B cell (primary cell): ENCODE data around the gene SARS2. TPM values are rescaled to one million over a fixed set of nuclear protein-coding genes. Genes with fewer than 3 reads are reported as not detected.
A peak's percentile ranks its signal among the peaks of the same experiment; 100 is the strongest.

Source experiments
- ATAC-seq: fragments of 200-7000 bp; cut with Tn5 transposase; one replicate; pipeline ENCODE4 v1.10.0; 2021; ENCODE audit warnings: low read depth, mild to moderate bottlenecking, moderate number of reproducible peaks, moderate library complexity
- CTCF ChIA-PET: fragments of 350-600 bp; sonication (Branson Sonifier 250); formaldehyde crosslinking; loops from one replicate; lab custom pipeline; 2021; ENCODE audit warnings: antibody characterized with exemption, inconsistent platforms; lab: Charles Lee
- POLR2A ChIA-PET: fragments of 350-600 bp; sonication (Branson Sonifier 250); formaldehyde crosslinking; loops from one replicate; lab custom pipeline; 2021; ENCODE audit warnings: antibody characterized with exemption; lab: Charles Lee
- DNase-seq: peaks from one replicate; pipeline ENCODE4 v3.0.0; 2013
- H2AFZ ChIP-seq: 2 replicates; pipeline ENCODE4 v1.6.1; 2012; ENCODE audit warnings: mild to moderate bottlenecking, low read depth, low read length; ENCODE audit not compliant: insufficient read depth, poor library complexity, severe bottlenecking
- H3K27ac ChIP-seq, 2 donors: 1 replicate in 1 of 2; 2 replicates in 1 of 2; pipeline ENCODE4 v1.5.1; 2012 to 2013; ENCODE audit warnings: low read length in 2 of 2, mild to moderate bottlenecking in 2 of 2, moderate library complexity in 1 of 2
- H3K27me3 ChIP-seq, 4 experiments: fragments of 200-600 bp in 1 of 4; sonication (generic) in 1 of 4; replicated peaks in 1 of 4; 1 replicate in 2 of 4; 2 replicates in 2 of 4; pipeline versions ENCODE4 v1.6.1 to v1.7.0; 2013 to 2016; ENCODE audit warnings: low read length in 3 of 4, mild to moderate bottlenecking in 2 of 4, mixed read lengths in 1 of 4, moderate library complexity in 1 of 4; ENCODE audit not compliant: insufficient read depth in 4 of 4, control insufficient read depth in 3 of 4; ENCODE audit errors: control extremely low read depth in 1 of 4
- H3K36me3 ChIP-seq, 2 experiments: replicated peaks in 1 of 2; 1 replicate in 1 of 2; 2 replicates in 1 of 2; pipeline versions ENCODE4 v1.6.1 to v1.7.1; 2013; ENCODE audit warnings: low read length in 1 of 2; ENCODE audit not compliant: insufficient read depth in 2 of 2, control insufficient read depth in 1 of 2; ENCODE audit errors: control extremely low read depth in 1 of 2, extremely low read depth in 1 of 2
- H3K4me1 ChIP-seq, 2 donors: fragments of 200-600 bp in 1 of 2; sonication (generic) in 1 of 2; 1 replicate in 1 of 2; 2 replicates in 1 of 2; pipeline versions ENCODE4 v1.5.1 to v1.6.1; 2013 to 2017; ENCODE audit warnings: low read length in 2 of 2; ENCODE audit not compliant: control insufficient read depth in 2 of 2, insufficient read depth in 2 of 2
- H3K4me2 ChIP-seq: replicated peaks from 2 replicates; pipeline ENCODE3; 2012; ENCODE audit warnings: mild to moderate bottlenecking, low read depth, low read length; ENCODE audit not compliant: poor library complexity, severe bottlenecking
- H3K4me3 ChIP-seq, 5 experiments: fragments of 200-600 bp in 1 of 5; sonication (generic) in 1 of 5; 1 replicate in 3 of 5; 2 replicates in 2 of 5; pipeline versions ENCODE4 v1.5.1 to v1.7.0; 2011 to 2016; ENCODE audit warnings: low read length in 4 of 5, mild to moderate bottlenecking in 4 of 5, low read depth in 2 of 5, control low read depth in 1 of 5, moderate library complexity in 1 of 5; ENCODE audit not compliant: insufficient read depth in 1 of 5; ENCODE audit errors: control extremely low read depth in 1 of 5, extremely low read depth in 1 of 5
- H3K79me2 ChIP-seq: fragments of 200-600 bp; sonication (generic); one replicate; pipeline ENCODE4 v1.6.0; 2016; ENCODE audit warnings: low read length; ENCODE audit not compliant: control insufficient read depth, insufficient read depth
- H3K9ac ChIP-seq: fragments of 200-600 bp; sonication (generic); 2 replicates; pipeline ENCODE4 v1.6.1; 2017; ENCODE audit warnings: mild to moderate bottlenecking, low read length, moderate library complexity
- H3K9me3 ChIP-seq, 3 donors: one replicate each; pipeline versions ENCODE4 v1.6.1 to v1.7.1; 2013; ENCODE audit warnings: low read length in 2 of 3; ENCODE audit not compliant: control insufficient read depth in 2 of 3, insufficient read depth in 1 of 3; ENCODE audit errors: control extremely low read depth in 1 of 3
- H4K20me1 ChIP-seq: 2 replicates; pipeline ENCODE4 v1.6.0; 2012; ENCODE audit warnings: mild to moderate bottlenecking, low read length; ENCODE audit not compliant: insufficient read depth, control insufficient read depth, poor library complexity, severe bottlenecking
- H3K27ac Mint-ChIP-seq: one replicate; pipeline ENCODE4 v1.8.0; 2021; ENCODE audit warnings: mixed read lengths
- H3K27me3 Mint-ChIP-seq: one replicate; pipeline ENCODE4 v1.8.0; 2021; ENCODE audit warnings: mixed read lengths
- H3K4me1 Mint-ChIP-seq: one replicate; pipeline ENCODE4 v1.8.0; 2021; ENCODE audit warnings: mixed read lengths
- H3K4me3 Mint-ChIP-seq: one replicate; pipeline ENCODE4 v1.8.0; 2021; ENCODE audit warnings: mixed read lengths
- H3K9me3 Mint-ChIP-seq: one replicate; pipeline ENCODE4 v1.8.0; 2022; ENCODE audit warnings: mixed read lengths; ENCODE audit not compliant: insufficient read depth
- EZH2 ChIP-seq: IDR thresholded peaks from 2 replicates; pipeline ENCODE4 v1.6.1; 2012; ENCODE audit warnings: borderline replicate concordance, low read depth, mild to moderate bottlenecking, moderate library complexity, low read length; ENCODE audit not compliant: insufficient read depth, poor library complexity, severe bottlenecking
- WGBS: methylation state at CpG from one replicate; pipeline ENCODE4 v1.1.5; 2013; ENCODE audit warnings: missing lambda C conversion rate; ENCODE audit not compliant: insufficient coverage; 5-methylcytosine and 5-hydroxymethylcytosine counted together
- intact Hi-C: fragments of 100-400 bp; cut with micrococcal nuclease; formaldehyde crosslinking; loops from one replicate; pipeline ENCODE4 v1.10.0; 2022
- polyA plus RNA-seq: library from polyadenylated mRNA; depleted of rRNA; stranded (reverse); fragments of >200 nt; gene quantifications from 2 replicates; pipeline ENCODE4 v1.2.3, GENCODE V29; 2012
- total RNA-seq, 2 donors: library from RNA; stranded (reverse); fragments of 120-200 nt in 1 of 2; gene quantifications; 1 replicate in 1 of 2; 2 replicates in 1 of 2; pipeline versions ENCODE4 v1.2.3 to v1.2.4, GENCODE V29; 2013 to 2022
- TF ChIP-seq, protein P1 (sequence below): fragments of 200-600 bp; IDR thresholded peaks from one replicate; pipeline ENCODE4 v1.8.0; 2022; ENCODE audit warnings: antibody characterized with exemption, mild to moderate bottlenecking

Gene SARS2
- total and polyA plus RNA-seq, 2 donors (not counting 1 experiment from before 2014, with no cell fraction given) = 38.1 to 65.9 TPM

DNA sequence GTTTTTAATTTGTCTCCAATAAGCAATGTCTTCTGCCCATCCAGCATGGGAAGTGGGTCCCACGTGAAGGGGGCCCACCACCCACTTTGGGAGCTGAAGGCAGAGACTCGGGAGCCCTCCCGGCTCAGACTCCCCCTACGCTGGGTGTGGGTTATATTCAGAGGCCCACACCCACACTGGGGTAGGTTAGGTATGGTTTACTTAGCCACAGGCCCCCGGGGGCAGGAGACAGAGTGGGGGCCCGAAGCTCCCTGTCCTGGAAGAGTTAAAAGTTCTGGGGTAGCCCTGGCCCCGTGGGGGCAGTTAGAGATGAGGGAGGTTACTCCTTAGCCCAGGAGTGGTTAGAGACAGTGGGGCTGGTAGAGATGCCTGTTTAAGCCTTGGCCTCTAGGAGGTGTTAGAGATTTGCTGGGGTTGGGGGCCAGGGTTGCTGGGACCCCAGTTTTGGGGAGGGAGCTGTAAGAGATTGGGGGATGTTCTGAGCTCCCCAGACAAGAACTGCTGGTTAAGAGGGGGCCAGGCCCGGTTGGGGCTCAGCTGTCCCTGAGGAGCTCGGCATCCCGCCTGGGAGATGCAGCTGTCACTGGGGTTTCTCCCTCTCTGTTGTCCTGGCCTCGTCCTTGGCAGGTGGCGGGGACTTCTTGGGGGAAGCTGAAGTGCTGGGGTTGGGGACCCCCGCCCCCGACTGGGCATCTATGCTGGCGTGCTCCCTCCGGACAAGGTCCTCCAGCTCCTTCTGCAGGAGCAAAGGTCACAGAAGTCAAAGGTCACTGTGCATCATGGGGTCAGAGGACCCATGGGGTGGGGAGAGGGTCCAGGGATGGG, 51.8 kb downstream of the SARS2 start:
- Histone ChIP-seq H3K9me3 (no peaks in the 10 kb centered on the region), H3K27ac (peak overlapping the region; percentile 94 to 98), H3K9ac (peak overlapping the region; percentile 70), H3K27me3 (no peaks in the 10 kb centered on the region), H2AFZ (peak overlapping the region; percentile 86), H3K36me3 (peaks cover 0 to 15% of the 10 kb centered on the region in 2 experiments), H3K79me2 (peaks cover 12% of the 10 kb centered on the region), H4K20me1 (no peaks in the 10 kb centered on the region), H3K4me2 (peak overlapping the region; percentile 92), H3K4me3 (peak overlapping the region; percentile 36 to 73 (median 46)), H3K4me1 (peaks cover 35 to 44% of the 10 kb centered on the region in 2 donors)
- no peaks in the 10 kb centered on the region for H3K27me3 Mint-ChIP-seq
- peaks cover 42% of the 10 kb centered on the region for H3K4me1 Mint-ChIP-seq
- no peak for TF ChIP-seq EZH2
- TF ChIP-seq, protein P1, sequence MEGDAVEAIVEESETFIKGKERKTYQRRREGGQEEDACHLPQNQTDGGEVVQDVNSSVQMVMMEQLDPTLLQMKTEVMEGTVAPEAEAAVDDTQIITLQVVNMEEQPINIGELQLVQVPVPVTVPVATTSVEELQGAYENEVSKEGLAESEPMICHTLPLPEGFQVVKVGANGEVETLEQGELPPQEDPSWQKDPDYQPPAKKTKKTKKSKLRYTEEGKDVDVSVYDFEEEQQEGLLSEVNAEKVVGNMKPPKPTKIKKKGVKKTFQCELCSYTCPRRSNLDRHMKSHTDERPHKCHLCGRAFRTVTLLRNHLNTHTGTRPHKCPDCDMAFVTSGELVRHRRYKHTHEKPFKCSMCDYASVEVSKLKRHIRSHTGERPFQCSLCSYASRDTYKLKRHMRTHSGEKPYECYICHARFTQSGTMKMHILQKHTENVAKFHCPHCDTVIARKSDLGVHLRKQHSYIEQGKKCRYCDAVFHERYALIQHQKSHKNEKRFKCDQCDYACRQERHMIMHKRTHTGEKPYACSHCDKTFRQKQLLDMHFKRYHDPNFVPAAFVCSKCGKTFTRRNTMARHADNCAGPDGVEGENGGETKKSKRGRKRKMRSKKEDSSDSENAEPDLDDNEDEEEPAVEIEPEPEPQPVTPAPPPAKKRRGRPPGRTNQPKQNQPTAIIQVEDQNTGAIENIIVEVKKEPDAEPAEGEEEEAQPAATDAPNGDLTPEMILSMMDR = no peak
- H3K4me3 Mint-ChIP-seq = peak overlapping the region; percentile 94
- intact Hi-C loops = loop anchor here (1.0 to 2.0 kb wide), 4 partner anchors 8 to 20 kb away; partner anchors contain the start of genes NFKBIB and SIRT2
- POLR2A ChIA-PET = interaction anchor here (0.5 to 4.2 kb wide), 9 partner anchors 8 to 629 kb away, joined by 3 to 24 read pairs (median 5); partner anchors contain the start of genes HNRNPL, MAP4K1 and TIMM50
- H3K9me3 Mint-ChIP-seq = no peaks in the 10 kb centered on the region
- DNase-seq (no peak), ATAC-seq (no peak)
- 55% methylated on average over 13 of the region's 16 CpGs for WGBS
- CTCF ChIA-PET = interaction anchor here (0.9 to 5.8 kb wide), 11 partner anchors 9 to 476 kb away, joined by 3 to 43 read pairs (median 10); partner anchors contain the start of genes ECH1 and FAM98C
- H3K27ac Mint-ChIP-seq = peak overlapping the region; percentile 100
